ENCODE data around the gene RHOBTB3. TPM values are rescaled to one million over a fixed set of nuclear protein-coding genes. Genes with fewer than 3 reads are reported as not detected.

The RHOBTB3 gene
- total and polyA plus RNA-seq, 2 donors (not counting 3 experiments of a cell fraction or from before 2014, with no cell fraction given): 44.1 to 52.1 TPM

GRCh38 chr5:95837492-95837891 is 106.4 kb downstream of the RHOBTB3 start:
- POLR2A ChIA-PET: no interaction called here

More at GRCh38 chr5:95837492-95837891, 106.4 kb downstream of the RHOBTB3 start:
- H3K4me2 ChIP-seq (ENCODE audit: insufficient read depth, low read length): no peak overlapping the region
- no peak overlapping the region for H3K9ac ChIP-seq (replicated peaks; ENCODE audit: extremely low read depth, insufficient read depth, low read length)
- H3K27ac ChIP-seq (ENCODE audit: insufficient read depth, low read depth, low read length): no peak overlapping the region
- no peaks in the 10 kb centered on the region for H4K20me1 ChIP-seq (replicated peaks; ENCODE audit: control insufficient read depth, extremely low read depth, insufficient read depth, low read length)
- H3K36me3 ChIP-seq (ENCODE audit: control insufficient read depth in 2 of 2, extremely low read depth in 1 of 2, insufficient read depth in 2 of 2, low read length in 2 of 2): no peaks in the 10 kb centered on the region
- H3K9me3 ChIP-seq (replicated peaks; ENCODE audit: control insufficient read depth, insufficient read depth, low read length): no peaks in the 10 kb centered on the region
- no peak for DNase-seq (ENCODE audit: low read depth, low spot score)
- peaks cover 21% of the 10 kb centered on the region for H3K4me1 ChIP-seq (ENCODE audit: control insufficient read depth, extremely low read depth, insufficient read depth, low read length)
- BruUV-seq (replicated peaks): no TSS peak
- no peaks in the 10 kb centered on the region for H3K27me3 ChIP-seq (ENCODE audit: control insufficient read depth in 2 of 2, insufficient read depth in 2 of 2, low read length in 2 of 2)
- no peak overlapping the region for H3K4me3 ChIP-seq (replicated peaks in 1 of 3; ENCODE audit: insufficient read depth in 1 of 3, low read depth in 1 of 3, low read length in 3 of 3)
- CTCF ChIA-PET: interaction anchor here (1.3 to 4.3 kb wide), 3 partner anchors 10 to 168 kb away, joined by 3 to 25 read pairs (median 21); no protein-coding TSS in a partner anchor
- TF ChIP-seq MYC (IDR thresholded peaks at IDR 0.05; ENCODE audit: low read depth, low read length): no peak
- TF ChIP-seq POLR2A (IDR thresholded peaks at IDR 0.05; ENCODE audit: low read depth, low read length): no peak
- TF ChIP-seq EZH2 (IDR thresholded peaks at IDR 0.05; ENCODE audit: borderline replicate concordance, low read depth, low read length, severe bottlenecking): no peak
- no peak for TF ChIP-seq MAX (IDR thresholded peaks at IDR 0.05; ENCODE audit: insufficient read depth, insufficient read length)
- no peak for TF ChIP-seq JUN (IDR thresholded peaks at IDR 0.05; ENCODE audit: borderline replicate concordance, insufficient read depth, insufficient read length, low read depth)
- no peak for TF ChIP-seq CTCF (IDR thresholded peaks at IDR 0.05; ENCODE audit: extremely low read depth in 1 of 2, insufficient read depth in 1 of 2, low read depth in 1 of 2, low read length in 2 of 2)
- TF ChIP-seq FOS (IDR thresholded peaks at IDR 0.05; ENCODE audit: borderline replicate concordance, insufficient read depth, low read length): no peak
- TF ChIP-seq GATA2 (IDR thresholded peaks at IDR 0.05; ENCODE audit: insufficient read depth, insufficient read length, low read depth, low read length): no peak
- no peak for TF ChIP-seq POLR2AphosphoS5 (IDR thresholded peaks at IDR 0.05; ENCODE audit: insufficient read depth, low read depth, low read length)
- no peaks in the 10 kb centered on the region for H3K9me1 ChIP-seq (replicated peaks; ENCODE audit: control insufficient read depth, extremely low read depth, insufficient read depth, low read length)
- no peak for FAIRE-seq
- intact Hi-C loops (cut with micrococcal nuclease): loop anchor here (5.0 kb wide), 1 partner anchor 105 kb away; the partner anchor contains the start of gene RHOBTB3
- dilution Hi-C loops (cut with MboI; ENCODE audit: extremely low pct_ligation_motif_present, low sequenced_read_pairs): loop anchor here (25.0 kb wide), 1 partner anchor 200 kb away; the partner anchor contains the start of gene RFESD
- H3K79me2 ChIP-seq (ENCODE audit: control insufficient read depth, insufficient read depth, low read length): no peaks in the 10 kb centered on the region
- H2AFZ ChIP-seq (ENCODE audit: low read depth, low read length): no peak overlapping the region

Measured in endothelial cell of umbilical vein (primary cell).